Loucy (cell line): Measurements from ENCODE around the gene TMEM190.

Experiments
- H2AFZ ChIP-seq: fragments of 200-600 bp; sonication (generic); 2 replicates; pipeline ENCODE4 v1.6.0; 2016; ENCODE audit warnings: antibody characterized with exemption, mild to moderate bottlenecking, low read length, moderate library complexity
- H3F3A ChIP-seq: fragments of 200-600 bp; 2 replicates; pipeline ENCODE4 v1.6.0; 2016; ENCODE audit warnings: antibody characterized with exemption, low read depth, mild to moderate bottlenecking
- H3K27me3 ChIP-seq: fragments of 200-600 bp; sonication (generic); 2 replicates; pipeline ENCODE4 v1.6.1; 2014; ENCODE audit warnings: low read length, mild to moderate bottlenecking; ENCODE audit not compliant: insufficient read depth, poor library complexity, severe bottlenecking
- H3K36me3 ChIP-seq: fragments of 200-600 bp; sonication (generic); 2 replicates; pipeline ENCODE4 v1.6.1; 2016; ENCODE audit warnings: low read length; ENCODE audit not compliant: insufficient read depth
- H3K4me1 ChIP-seq: fragments of 200-600 bp; sonication (generic); 2 replicates; pipeline ENCODE4 v1.5.1; 2014; ENCODE audit warnings: low read length, mild to moderate bottlenecking; ENCODE audit not compliant: insufficient read depth, poor library complexity, severe bottlenecking
- H3K4me2 ChIP-seq: fragments of 200-600 bp; sonication (generic); 2 replicates; pipeline ENCODE4 v1.6.0; 2014; ENCODE audit warnings: antibody characterized with exemption, low read length, low read depth, mild to moderate bottlenecking; ENCODE audit not compliant: poor library complexity, severe bottlenecking
- H3K4me3 ChIP-seq: fragments of 200-600 bp; sonication (generic); 2 replicates; pipeline ENCODE4 v1.5.1; 2014; ENCODE audit warnings: low read length, mild to moderate bottlenecking, mixed read lengths; ENCODE audit not compliant: poor library complexity, severe bottlenecking
- H3K79me2 ChIP-seq: fragments of 200-600 bp; sonication (generic); 2 replicates; pipeline ENCODE4 v1.6.1; 2014; ENCODE audit warnings: low read length; ENCODE audit not compliant: insufficient read depth
- H3K9ac ChIP-seq: fragments of 200-600 bp; sonication (generic); 2 replicates; pipeline ENCODE4 v1.6.0; 2014; ENCODE audit warnings: mild to moderate bottlenecking, low read depth, low read length, moderate library complexity; ENCODE audit not compliant: poor library complexity, severe bottlenecking
- H3K9me2 ChIP-seq: fragments of 200-600 bp; sonication (generic); replicated peaks from 2 replicates; pipeline ENCODE4 v1.6.1; 2016; ENCODE audit warnings: low read depth, low read length, mixed read lengths
- H3K9me3 ChIP-seq: fragments of 200-600 bp; sonication (generic); 2 replicates; pipeline ENCODE4 v1.6.1; 2014; ENCODE audit warnings: mild to moderate bottlenecking, antibody characterized with exemption, low read length, low read depth; ENCODE audit not compliant: insufficient read depth
- H4K20me1 ChIP-seq: fragments of 200-600 bp; sonication (generic); 2 replicates; pipeline ENCODE4 v1.6.0; 2014; ENCODE audit warnings: antibody characterized with exemption, low read length, mild to moderate bottlenecking; ENCODE audit not compliant: insufficient read depth, poor library complexity, severe bottlenecking
- CTCF ChIP-seq: fragments of 200-600 bp; sonication (generic); conservative IDR thresholded peaks from 2 replicates; pipeline ENCODE4 v1.5.1; 2014; ENCODE audit warnings: mild to moderate bottlenecking, antibody characterized with exemption, low read length
- EZH2phosphoT487 ChIP-seq: fragments of 200-600 bp; IDR thresholded peaks from 2 replicates; pipeline ENCODE4 v1.6.1; 2018; ENCODE audit warnings: antibody characterized with exemption, mild to moderate bottlenecking, moderate library complexity, borderline replicate concordance

Gene TMEM190

GRCh38 chr19:55386493-55386971 lies 9.9 kb downstream of the TMEM190 start:
- H3K79me2 ChIP-seq, result peaks cover 60% of the 10 kb centered on the region
- no peak overlapping the region for H2AFZ ChIP-seq
- H3K36me3 ChIP-seq, result peaks cover 23% of the 10 kb centered on the region; the same call in 1 of the 2 replicates
- H3K27me3 ChIP-seq, result no peaks in the 10 kb centered on the region
- H3K4me1 ChIP-seq, result peaks cover 49% of the 10 kb centered on the region
- peak overlapping the region; percentile 100 for H3K4me3 ChIP-seq
- peak overlapping the region; percentile 100 for H3K4me2 ChIP-seq
- peaks cover 57% of the 10 kb centered on the region for H4K20me1 ChIP-seq
- TF ChIP-seq CTCF (no peak), EZH2phosphoT487 (no peak)
- no peaks in the 10 kb centered on the region for H3K9me2 ChIP-seq
- H3K9ac ChIP-seq, result peak overlapping the region; percentile 99
- H3K9me3 ChIP-seq, result no peaks in the 10 kb centered on the region
- H3F3A ChIP-seq, result no peaks in the 10 kb centered on the region

GRCh38 chr19:55387736-55388497 lies 11.3 kb downstream of the TMEM190 start:
- H3K79me2 ChIP-seq, result peaks cover 52% of the 10 kb centered on the region
- H3K4me3 ChIP-seq, result peak overlapping the region; percentile 100
- TF ChIP-seq EZH2phosphoT487, result no peak
- TF ChIP-seq CTCF, result no peak
- peak overlapping the region; percentile 99 for H3K9ac ChIP-seq
- peak overlapping the region; percentile 100 for H3K4me2 ChIP-seq
- H3K27me3 ChIP-seq, result no peaks in the 10 kb centered on the region
- no peak overlapping the region for H2AFZ ChIP-seq
- peaks cover 45% of the 10 kb centered on the region for H3K4me1 ChIP-seq
- no peaks in the 10 kb centered on the region for H3K9me3 ChIP-seq
- H3K36me3 ChIP-seq, result peaks cover 23% of the 10 kb centered on the region; the same call in 1 of the 2 replicates
- no peaks in the 10 kb centered on the region for H3K9me2 ChIP-seq
- peaks cover 58% of the 10 kb centered on the region for H4K20me1 ChIP-seq
- no peaks in the 10 kb centered on the region for H3F3A ChIP-seq

GRCh38 chr19:55389386-55390317 lies 13.0 kb downstream of the TMEM190 start:
- Histone ChIP-seq H4K20me1 (peaks cover 58% of the 10 kb centered on the region), H3K27me3 (no peaks in the 10 kb centered on the region), H3K4me1 (peaks cover 34% of the 10 kb centered on the region), H3K4me2 (peak overlapping the region; percentile 100), H3F3A (no peaks in the 10 kb centered on the region), H3K79me2 (peaks cover 47% of the 10 kb centered on the region), H3K36me3 (peaks cover 23% of the 10 kb centered on the region; the same call in 1 of the 2 replicates), H2AFZ (no peak overlapping the region), H3K4me3 (peak overlapping the region; percentile 100), H3K9me3 (no peaks in the 10 kb centered on the region), H3K9me2 (no peaks in the 10 kb centered on the region), H3K9ac (no peak overlapping the region)
- TF ChIP-seq CTCF (no peak), EZH2phosphoT487 (no peak)
